Medulla oblongata (tissue), 1 donor: Measurements from ENCODE around the gene PRR30.
"Not testable (repeated sequence)": the region's sequence is repeated elsewhere in the genome, so short reads cannot be mapped to it uniquely, and the experiment has no call there.

Source experiments
- DNase-seq: peaks from one replicate; pipeline ENCODE4 v3.0.0-alpha.2; 2015; ENCODE audit errors: extremely low spot score

The PRR30 gene

DNA sequence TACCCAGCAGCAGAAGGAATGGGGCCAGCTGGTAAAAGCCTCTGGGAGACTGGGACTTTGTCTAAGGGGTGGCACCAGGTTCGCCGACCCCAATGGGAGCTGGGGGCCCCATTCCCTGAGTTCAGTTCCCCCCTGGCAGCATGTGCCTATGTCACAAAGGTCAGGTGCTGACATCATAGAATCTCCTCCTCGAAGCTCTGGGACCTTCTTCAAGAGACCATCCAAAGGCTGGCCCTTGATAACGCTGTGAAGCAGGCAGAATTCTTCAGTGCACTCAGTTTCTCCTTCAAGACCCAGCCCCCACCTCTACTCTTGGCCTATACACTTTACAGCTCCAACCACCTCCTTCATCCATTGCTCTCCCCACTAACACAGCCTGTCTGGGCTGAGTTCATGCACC is at the start of gene PRR30:
Gene PRR30 (minus strand): TSS at position 101 of the 400 bp plus-strand sequence. CDS start 1,081 bp downstream, outside the sequence.
- no peak for DNase-seq

DNA sequence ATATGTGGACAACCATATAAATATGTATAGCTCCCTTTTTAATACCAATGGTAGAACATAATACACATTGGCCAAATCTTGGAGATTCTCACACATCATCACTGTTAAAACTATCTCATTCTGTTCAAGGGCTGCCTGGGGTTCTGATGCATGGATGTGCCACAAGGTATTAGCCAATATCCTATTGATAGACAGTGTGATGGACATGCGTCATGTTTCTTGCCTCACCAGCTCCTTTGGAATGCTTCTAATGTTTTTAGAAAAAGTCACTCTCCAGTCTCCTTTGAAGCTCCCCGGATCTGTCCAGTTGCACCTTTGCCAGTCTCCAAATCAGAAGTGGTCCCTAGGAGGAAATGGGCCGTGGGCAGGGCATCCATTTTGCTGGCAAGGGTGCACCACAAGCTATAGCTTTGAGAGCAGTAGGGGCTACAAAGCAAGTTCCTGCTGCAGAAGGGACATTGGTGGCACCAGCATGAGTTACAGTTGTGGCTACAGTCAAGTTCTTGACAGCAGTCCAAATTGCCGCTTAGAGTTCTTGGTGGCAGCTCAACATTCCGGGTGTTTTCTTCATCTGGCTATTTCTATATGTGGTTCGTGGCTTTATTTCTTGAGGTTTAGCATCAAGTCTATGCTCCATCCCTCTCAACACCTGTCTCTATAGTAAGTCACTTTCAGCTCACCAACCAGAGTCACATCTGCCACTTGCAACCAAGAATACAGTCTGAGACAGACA is 47.6 kb upstream of the PRR30 start:
- DNase-seq = no peak

DNA sequence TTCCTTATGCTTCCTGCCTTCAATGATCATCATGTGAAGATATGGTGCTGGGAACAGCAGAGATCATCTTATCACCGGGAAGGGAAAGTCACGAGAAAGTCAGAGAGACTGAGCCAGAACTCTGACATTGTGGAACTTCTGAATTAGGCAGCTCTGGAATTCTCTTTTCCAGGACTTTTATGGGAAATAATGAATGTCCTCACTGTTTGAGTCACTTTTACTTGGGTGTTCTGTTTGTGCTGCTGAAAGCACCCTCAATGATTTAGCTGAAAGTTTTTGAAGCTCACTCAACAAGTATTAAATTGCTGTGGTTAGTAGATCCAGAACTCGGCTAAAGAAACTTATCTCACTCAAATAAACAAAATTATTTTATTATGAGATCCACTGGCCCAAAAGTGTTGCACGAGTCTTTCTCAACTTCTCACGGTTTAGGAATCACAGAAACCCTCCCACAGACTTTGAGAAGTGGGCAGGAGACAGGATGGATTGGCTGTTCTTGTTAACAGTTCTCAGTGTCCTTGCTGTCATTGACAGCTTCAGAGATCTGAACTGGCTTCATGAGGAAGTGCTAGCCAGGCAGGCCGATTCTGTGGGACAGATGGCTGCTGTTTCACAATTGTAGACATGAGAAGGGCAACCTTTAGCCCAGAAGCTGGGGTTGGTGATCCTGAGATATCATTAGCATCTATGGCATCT is 46.3 kb upstream of the PRR30 start:
- peak; percentile 35 for DNase-seq

DNA sequence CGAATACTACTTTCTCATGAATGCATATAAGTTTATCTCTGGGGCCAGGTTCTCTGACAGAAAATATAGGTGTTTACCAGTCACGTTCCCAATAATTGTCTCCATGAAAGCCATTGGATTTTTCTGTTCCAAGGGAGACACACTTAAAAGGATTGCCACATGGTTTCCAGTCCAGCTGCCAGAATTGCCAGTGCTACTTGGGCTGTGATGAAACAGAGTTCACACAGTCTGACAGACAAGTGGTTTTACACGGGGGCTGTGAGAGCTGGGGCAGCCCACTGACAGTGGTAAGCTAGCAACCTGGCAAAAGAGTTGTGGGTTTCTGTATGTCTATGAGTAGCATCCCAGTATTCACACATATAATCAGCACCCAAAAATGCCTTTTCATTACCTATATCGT is 44.9 kb upstream of the PRR30 start:
- DNase-seq = no peak

DNA sequence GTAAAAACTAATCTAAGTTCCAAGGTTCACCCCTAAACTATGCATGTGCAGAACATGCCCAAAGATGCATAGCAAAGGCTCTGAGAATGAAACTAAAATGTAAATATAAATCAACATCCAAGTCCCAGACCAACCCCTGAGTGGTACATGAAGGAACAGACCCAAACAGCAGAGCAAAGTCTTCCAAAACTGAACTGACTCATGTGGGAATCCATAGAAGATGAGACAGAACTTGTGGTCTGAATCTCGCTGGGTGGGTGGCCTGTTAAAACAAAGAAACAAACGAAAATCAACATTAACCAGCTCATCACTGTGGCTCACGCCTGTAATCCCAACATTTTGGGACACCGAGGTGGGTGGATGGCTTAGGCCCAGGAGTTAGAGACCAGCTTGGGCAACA is 43.1 kb upstream of the PRR30 start:
- DNase-seq = no peak

DNA sequence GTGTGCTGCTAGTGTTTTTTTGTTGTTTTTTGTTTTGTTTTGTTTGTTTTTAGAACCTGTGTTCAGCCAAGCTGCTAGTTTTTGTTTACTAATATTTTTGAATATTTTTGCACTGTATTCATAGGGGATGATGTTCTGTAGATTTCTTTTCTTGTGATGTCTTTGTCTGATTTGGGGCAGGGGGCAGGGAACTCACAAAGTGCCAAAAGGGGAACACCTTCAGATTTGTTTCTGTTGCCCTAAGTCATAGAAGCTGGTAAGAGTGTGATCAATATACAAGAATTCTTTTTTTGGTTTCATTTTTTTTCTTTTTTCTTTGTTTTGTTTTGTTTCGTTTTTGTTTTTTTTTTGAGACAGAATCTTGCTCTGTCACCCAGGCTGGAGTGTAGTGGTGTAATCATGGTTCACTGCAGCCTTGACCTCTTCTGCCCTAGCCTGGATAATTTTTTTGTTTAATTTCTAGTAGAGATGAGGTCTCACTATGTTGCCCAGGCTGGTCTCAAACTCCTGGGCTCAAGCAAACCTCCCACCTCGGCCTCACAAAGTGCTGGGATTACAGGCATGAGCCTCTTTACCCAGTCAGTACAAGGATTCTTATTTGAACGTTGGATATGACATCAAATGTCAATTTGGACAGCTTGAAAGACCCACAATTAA is 40.3 kb upstream of the PRR30 start:
- no peak for DNase-seq

DNA sequence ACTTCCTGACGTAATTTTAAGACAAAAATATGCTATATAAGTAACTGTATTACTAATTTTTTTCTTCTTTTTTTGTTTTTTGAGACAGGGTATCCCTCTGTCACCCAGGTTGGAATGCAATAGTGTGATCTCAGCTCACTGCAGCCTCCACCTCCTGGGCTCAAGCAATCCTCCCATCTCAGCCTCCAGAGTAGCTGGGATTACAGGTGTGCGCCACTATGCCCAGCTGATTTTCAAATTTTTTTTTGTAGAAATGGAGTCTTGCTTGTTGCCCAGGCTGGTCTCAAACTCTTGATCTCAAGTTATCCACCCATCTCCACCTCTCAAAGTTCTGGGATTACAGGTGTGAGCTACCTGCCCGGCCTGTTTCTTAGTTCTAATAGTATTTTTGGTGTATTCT is 39.3 kb upstream of the PRR30 start:
- no peak for DNase-seq

DNA sequence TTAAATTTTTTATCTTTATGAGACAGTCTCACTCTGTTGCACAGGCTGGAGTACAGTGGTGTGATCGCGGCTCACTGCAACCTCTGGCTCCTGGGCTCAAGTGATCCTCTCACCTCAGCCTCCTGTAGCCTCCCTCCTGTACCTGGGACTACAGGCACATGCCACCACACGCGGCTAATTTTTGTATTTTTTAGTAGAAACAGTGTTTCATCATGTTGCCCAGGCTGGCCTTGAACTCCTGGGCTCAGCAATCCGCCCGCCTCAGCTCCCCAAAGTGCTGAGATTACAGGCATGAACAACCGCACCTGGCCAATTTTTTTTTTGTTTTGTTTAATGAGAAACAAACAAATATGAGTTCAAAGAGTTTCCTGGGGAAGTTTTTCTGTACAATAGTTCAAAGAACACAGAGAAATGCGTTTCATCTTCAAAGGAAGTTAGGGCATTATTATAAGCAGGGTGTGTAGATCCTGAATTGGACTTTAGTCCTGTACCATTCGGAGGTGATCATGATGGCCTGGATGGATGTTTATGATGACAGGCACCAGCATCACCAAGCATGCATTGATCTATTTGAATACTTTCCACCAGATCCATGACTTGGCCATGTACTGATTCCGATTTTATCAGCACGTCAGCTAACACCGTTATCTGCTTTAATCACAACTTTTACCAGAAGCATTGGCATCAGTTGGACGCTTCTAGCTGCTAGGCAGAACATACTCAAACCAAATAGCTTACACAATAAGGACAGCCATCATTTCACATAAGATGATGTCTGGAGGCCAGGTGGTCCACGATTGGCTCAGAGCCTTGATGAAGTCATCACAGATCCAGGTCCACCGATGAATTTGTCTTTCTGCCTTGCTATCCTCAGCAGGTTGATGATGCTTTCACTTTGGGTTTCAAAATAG is 38.5 kb upstream of the PRR30 start:
- no peak for DNase-seq

DNA sequence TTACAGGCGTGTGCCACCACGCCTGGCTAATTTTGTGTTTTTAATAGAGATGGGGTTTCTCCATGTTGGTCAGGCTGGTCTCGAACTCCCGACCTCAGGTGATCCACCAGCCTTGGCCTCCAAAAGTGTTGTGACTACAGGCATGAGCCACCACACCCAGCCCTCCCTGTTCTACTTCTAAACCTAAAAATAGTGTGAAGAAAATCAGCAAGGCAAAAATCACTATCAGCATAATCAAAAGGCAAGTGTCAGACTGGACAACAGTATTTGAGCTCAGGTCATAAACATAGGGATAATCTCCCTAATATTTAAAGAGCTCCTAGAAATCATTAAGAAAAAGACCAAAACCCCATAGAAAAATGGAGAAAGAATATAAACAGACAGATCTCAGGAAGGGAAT is 36.6 kb upstream of the PRR30 start:
- DNase-seq = not testable (repeated sequence)

DNA sequence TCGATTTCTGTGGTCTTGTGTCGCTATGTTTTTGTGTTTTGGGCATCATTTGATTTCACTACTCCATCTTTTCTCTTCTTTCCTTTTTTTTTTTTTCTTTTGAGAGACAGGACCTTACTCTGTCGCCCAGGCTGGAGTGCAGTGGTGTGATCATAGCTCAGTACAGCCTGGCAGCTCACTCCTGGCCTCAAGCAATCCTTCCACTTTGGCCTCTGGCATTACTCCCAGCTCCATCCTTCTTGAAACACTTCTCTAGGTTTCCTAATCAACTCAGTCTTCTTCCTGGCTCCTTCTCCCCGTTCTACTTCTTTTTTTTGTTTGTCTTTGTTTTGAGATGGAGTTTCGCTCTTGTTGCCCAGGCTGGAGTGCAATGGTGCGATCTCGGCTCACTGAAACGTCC is 36.1 kb upstream of the PRR30 start:
- DNase-seq = peak; percentile 13

DNA sequence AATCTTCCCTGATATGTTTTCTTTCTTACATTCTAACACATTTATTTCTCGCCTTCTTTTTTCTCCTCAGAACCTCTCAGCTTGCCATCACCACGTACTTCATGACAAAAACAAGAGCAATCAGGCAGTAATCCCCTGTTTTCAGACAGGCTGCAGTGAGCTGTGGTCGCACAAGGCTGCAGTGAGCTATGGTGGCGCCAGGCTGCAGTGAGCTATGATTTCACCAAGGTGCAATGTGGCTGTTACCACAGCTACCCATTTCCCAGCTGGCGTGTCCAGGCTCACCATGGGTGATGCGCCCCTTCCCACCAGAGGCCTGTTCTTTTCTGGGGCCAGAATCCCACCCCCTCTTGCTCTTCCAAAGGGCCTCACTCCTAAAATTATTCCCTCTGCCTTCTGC is 35.4 kb upstream of the PRR30 start:
- no peak for DNase-seq

DNA sequence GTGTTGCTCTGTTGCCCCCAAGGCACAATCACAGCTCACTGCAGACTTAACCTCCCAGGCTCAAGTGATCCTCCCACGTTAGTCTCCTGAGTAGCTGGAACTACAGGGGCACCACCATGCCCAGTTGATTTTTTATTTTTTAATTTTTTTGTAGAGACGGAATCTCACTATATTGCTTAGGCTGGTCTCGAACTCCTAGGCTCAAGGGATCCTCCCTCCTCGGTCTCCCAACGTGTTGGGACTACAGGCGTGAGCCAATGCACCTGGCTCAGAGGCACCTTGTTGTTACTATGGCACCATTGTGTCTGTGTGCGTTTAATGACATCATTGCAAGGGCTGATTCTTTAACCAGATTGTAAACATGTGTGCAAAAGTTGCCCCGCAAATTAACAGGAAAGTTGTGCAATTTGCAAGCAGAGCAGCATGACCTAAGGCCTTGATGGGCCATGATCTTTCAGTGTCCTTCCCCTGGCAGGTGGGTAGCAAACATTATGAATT is 32.2 kb upstream of the PRR30 start:
- no peak for DNase-seq

DNA sequence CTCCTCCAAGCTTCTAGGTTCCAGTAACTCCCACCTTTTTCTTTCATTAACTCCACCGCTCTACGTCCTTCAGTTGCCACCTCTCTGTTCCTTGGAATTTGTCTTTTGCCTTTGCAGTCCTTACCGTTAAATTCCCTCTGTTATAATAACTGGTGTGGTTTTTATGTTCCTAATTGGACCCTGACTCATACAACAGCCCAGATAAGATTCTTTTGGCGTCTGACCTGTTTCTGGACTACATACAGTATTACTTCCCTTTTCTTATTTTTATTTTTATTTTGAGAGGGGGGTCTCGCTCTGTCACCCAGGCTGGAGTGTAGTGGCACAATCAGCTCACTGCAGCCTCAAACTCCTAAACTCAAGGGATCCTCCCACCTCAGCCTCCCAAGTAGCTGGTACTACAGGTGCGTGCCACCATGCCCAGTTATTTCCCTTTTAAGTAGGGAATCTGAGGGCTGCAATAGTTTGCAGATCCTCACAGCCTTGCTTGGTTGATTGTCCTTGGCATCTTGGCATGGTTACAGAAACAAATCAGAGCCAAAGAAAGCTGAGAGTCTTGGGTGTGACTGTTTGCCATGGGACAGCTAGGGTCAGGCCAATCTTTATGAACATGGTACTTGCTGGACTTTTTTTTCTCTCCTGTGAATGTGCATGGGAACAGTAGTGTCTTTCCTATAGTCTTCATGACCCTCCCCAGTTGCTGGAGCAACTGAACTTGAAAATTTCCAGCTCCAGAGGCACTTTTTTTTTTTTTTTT is 31.5 kb upstream of the PRR30 start:
- DNase-seq = no peak

DNA sequence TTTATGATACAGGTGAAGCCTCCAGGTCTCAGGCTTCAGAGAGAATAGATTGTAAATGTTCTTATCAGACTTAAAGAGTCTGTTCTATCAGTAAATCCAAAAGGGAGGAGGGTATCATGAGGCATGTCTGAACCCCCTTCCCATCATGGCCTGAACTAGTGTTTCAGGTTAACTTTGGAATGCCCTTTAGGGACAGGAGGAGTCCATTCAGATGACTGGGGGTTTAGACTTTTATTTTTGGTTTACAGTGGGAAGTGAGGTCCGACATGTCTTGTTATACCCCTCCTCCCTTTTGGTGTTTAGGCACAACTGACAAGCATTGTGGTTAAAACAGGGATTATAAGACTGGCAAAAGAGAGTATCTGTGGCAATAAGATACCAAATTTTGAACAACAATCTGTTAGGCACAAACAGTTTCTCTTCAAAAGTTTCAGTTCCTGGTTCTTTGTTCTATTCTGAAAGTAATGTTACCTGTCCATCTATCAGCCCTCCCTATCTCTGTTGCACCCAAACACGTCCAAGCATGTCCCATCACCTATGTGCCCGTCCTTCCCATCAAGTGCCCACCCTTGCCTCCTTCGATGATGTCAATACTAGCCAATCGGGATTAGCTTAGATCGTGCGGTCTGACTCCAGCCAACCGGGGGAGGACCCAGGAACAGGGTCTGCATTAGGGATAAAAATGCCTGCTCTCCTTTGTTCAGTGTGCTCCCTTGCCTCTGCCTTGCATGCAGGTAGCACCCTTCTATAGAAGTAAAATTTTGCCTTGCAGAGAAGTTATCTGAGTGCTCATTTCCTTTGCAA is 26.0 kb upstream of the PRR30 start:
- no peak for DNase-seq

DNA sequence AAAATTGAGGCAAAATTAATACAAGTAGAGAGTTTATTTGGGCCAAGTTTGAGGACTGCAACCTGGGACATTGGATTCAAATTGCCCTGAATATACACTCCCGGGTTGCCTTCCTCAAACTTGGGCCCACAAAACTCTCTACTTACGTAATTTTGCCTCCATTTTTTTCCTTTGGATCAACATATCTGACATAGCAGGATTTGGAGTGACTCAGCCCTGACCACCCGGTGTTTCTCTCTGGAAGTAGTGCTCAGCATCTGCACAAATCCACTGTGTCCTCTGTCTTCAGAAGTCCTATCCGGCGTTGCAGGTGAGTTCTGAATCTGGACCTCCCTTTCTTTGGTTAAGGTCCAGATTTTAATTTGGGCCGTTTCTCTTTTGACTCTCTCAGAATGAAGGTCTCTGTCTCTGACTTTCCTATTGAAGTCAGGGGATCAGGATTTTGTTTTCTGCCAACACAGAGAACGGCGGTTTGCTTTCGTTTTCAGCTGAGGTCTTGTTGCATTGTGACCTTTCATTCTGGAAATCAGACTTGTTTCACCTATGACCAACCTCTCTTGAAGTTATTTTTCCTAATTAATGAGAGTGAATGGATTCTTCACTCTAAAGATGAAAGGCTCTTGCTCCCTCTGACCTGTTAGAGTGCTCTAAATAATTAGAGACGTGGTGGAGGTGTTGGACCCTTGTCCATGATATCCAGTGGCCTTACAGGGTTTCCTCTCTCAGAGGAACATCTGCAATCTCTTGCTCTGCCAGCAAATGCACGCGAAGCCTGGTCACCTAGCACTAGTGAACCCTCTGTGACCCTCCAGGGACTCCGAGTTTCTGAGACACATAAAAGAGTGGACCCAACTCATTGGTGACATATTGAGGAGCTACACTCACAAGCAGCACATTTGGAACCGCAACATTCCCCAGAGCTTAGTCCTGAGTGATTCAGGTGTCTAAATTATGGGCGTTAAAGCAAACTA is 23.2 kb upstream of the PRR30 start:
- no peak for DNase-seq

DNA sequence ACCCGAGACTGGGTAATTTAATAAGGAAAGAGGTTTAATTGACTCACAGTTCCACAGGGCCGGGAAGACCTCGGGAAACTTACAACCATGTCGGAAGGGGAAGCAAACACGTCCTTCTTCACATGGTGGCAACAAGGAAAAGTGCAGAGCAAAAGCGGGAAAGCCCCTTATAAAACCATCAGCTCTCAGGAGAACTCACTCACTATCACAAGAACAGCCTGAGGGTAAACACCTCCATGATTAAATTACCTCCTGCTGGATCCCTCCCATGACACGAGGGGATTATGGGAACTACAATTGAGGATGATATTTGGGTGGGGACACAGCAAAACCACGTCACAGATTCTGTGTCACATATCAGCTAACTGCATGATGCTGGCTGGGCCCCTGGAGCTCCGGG is 21.0 kb upstream of the PRR30 start:
- no peak for DNase-seq

DNA sequence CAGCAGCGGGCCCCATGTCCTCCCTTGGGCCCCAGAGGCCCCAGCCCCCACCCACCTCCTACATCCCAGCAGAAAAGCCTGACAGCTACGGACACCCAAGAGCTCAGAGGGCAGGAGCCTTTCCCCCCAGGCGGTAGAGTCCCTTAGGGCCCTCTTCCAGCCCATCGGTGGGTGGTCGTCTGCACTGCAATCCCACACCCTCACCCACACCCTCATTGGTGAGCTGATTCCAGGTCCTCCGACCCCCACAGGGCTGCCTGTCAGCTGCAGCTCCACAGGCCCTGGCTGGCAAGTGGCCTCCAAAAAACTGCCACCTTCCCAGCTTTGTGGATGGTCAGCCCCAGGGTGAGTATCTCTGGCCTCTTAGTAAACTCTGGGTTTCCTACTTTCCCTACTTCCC is 20.1 kb upstream of the PRR30 start:
- no peak for DNase-seq

DNA sequence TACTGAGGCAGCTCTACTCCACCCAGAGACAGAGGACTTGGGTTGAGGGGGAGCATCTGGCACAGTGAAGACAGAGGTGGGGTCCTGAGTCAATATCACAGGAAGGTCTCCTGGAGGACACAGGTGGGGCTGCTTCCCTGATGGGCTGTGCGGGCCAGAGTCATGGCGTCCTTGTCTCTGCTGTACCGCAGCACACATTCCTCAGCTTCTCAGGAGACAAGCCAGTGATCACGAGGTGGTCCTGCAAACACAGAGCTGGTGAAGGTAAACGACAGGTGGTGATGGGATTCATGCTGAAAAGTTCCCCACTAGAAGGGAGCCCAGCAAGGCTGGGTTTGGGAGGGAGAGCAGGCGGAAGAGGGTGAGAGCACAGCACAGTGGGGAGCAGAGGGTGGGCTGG is 19.3 kb upstream of the PRR30 start:
- no peak for DNase-seq

DNA sequence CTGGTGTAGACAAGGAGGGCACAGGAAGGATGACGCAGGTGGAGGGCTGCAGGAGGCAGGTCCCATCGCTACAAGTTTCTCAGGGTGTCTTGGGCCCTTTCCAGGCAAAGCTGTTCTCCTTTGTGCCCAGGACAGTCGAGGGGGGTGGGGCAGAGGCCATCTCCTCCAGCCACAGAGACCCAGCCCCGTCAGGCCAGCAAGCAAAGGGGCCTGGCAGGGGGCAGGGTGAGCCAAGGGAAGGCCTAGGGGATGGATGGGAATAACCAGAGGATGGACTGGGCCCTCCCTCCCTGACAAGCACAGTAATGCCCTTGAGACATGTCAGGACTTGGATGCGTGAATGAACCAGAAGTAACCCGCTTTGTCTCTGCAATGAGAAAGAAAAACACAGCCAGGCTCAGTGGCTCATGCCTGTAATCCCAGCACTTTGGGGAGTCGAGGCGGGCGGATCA is 15.9 kb upstream of the PRR30 start:
- DNase-seq = no peak
